ENCODE results near the gene NTMT1.

The NTMT1 gene

GRCh38 chr9:129678844-129679243 lies 52.9 kb downstream of the NTMT1 start:
- DNase-seq (ENCODE audit: low spot score in 2 of 2) (no peak), ATAC-seq (no peak)
- H3K9me3 Mint-ChIP-seq, result no peaks in the 10 kb centered on the region
- H3K4me1 Mint-ChIP-seq, result no peaks in the 10 kb centered on the region
- H3K36me3 Mint-ChIP-seq, result no peaks in the 10 kb centered on the region
- no peak overlapping the region for H3K27ac Mint-ChIP-seq
- no peak overlapping the region for H3K4me3 Mint-ChIP-seq

- Mint-ChIP-seq H3K27ac (no peak overlapping the region), H3K9me3 (no peaks in the 10 kb centered on the region), H3K4me1 (no peaks in the 10 kb centered on the region), H3K36me3 (no peaks in the 10 kb centered on the region), H3K4me3 (no peak overlapping the region)
- ATAC-seq, result no peak
- DNase-seq (ENCODE audit: low spot score in 2 of 2), result no peak
Measured at GRCh38 chr9:129679537-129679936, 53.6 kb downstream of the NTMT1 start.

- H3K4me3 Mint-ChIP-seq, result no peak overlapping the region
- DNase-seq (ENCODE audit: low spot score in 2 of 2) (no peak), ATAC-seq (no peak)
- no peaks in the 10 kb centered on the region for H3K36me3 Mint-ChIP-seq
- H3K4me1 Mint-ChIP-seq, result no peaks in the 10 kb centered on the region
- no peak overlapping the region for H3K27ac Mint-ChIP-seq
- H3K9me3 Mint-ChIP-seq, result no peaks in the 10 kb centered on the region
Measured at GRCh38 chr9:129681924-129682323, 56.0 kb downstream of the NTMT1 start.

GRCh38 chr9:129682381-129682780 lies 56.4 kb downstream of the NTMT1 start:
- H3K36me3 Mint-ChIP-seq, result no peaks in the 10 kb centered on the region

GRCh38 chr9:129685220-129685932 lies 59.4 kb downstream of the NTMT1 start:
- H3K27ac Mint-ChIP-seq, result no peak overlapping the region
- H3K36me3 Mint-ChIP-seq, result no peaks in the 10 kb centered on the region
- no peak for DNase-seq (ENCODE audit: low spot score in 2 of 2)

More at GRCh38 chr9:129682381-129682780, 56.4 kb downstream of the NTMT1 start:
- ATAC-seq (no peak), DNase-seq (ENCODE audit: low spot score in 2 of 2) (no peak)
- Mint-ChIP-seq H3K9me3 (no peaks in the 10 kb centered on the region), H3K4me3 (no peak overlapping the region), H3K27ac (no peak overlapping the region), H3K4me1 (no peaks in the 10 kb centered on the region)

More at GRCh38 chr9:129685220-129685932, 59.4 kb downstream of the NTMT1 start:
- Mint-ChIP-seq H3K4me3 (no peak overlapping the region), H3K4me1 (no peaks in the 10 kb centered on the region), H3K9me3 (no peaks in the 10 kb centered on the region)
- no peak for ATAC-seq

Data from stimulated activated effector memory CD8-positive, alpha-beta T cell treated with anti-CD3 and anti-CD28 coated beads, Interleukin-12 subunit alpha, Interleukin-12 subunit beta, amount 100 ng/mL, for 72 hours (primary cell).